HuH-7 (cell line): Measurements from ENCODE around the gene ABLIM2.

ENCODE experiments used
- DNase-seq: peaks from one replicate; pipeline ENCODE4 v3.0.0; 2011; ENCODE audit warnings: low spot score

ABLIM2 gene

DNA sequence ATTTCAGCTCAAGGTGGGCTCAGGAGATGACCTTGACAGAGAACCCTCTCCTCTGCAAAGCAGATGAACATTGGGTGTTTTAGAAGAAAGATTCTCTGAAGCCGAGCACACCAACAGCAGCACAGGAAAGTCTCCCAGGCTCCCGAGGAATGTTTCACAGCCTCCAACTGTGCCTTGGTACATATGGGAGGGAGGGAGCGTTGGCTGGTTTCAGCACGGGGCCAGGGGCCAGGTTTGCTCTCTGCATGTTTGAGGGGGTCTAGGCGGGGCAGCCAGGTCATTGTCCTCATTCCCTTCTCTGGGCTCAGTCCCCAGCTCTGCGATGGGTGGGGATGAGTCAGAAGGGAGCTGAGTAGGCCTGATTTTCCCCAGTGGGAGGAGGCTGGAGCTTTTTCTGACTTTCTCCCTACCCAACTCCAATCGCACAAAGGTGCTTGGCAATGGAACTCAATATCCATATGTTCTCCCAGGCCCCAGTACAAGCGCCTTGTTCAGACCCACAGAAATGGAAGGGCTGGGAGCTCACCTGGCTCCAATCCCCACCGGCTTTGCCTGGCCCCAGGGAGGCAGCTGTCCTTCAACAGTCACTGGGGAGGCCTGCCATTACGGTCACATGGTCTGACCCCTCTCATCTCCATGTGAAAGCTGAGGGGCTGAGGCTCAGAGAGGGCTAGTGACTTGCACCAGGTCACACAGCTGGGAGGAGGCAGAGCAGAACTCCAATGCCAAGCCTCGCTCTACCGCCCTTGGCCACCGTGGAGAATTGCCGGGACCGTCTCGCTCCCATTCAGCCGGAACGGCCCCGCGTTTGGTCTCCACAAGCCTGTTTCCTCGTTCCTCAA lies 110.6 kb downstream of the ABLIM2 start:
- no peak for DNase-seq

DNA sequence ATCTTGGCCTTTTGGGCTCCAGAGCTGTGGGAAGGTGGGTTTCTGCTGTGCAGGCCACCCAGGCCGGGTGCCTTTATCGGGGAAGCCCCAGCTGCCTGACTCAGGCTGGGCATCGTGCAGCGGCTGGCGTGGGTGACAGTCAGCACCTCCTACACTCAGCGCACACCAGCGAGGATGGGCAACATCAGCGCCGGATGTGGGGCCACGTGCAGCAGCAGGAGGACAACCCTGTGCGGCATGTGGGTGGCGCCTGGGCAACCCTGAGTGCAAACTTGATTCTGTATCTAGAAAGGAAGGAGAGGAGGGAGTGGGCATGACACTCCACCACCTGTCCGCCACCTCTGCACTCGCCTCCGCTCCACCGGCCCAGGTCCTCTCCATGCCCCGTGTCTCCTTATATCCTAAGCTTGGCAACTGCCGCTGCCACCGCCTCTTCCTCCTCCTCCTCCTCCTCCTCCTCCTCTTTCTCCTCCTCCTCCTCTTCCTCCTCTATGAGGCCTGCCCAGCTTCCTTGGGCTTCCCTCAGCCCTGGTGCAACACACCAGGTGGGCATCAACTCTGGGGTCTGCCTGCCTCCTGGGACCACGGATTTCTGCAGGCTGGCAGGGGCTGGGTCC lies 111.6 kb downstream of the ABLIM2 start:
- DNase-seq = no peak

DNA sequence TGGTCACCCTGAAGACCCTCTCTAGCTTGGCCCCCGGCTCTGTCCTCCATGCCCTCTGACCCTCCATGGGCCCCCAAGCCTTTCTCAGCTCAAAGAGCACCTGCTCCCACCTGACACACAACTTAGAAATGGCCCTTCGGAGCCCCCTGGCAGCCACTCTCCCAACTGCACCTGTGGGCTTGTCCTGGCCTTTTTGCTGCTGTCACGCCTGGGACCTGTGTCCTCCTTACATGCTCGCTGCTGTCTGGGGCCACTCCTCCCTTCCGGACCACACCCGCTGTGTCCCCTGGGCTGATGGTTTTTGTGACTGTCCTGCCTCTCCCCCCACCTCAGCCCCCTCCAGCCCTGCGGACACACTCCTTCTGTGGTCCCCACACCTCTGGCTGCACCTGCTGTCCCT lies 112.7 kb downstream of the ABLIM2 start:
- no peak for DNase-seq

DNA sequence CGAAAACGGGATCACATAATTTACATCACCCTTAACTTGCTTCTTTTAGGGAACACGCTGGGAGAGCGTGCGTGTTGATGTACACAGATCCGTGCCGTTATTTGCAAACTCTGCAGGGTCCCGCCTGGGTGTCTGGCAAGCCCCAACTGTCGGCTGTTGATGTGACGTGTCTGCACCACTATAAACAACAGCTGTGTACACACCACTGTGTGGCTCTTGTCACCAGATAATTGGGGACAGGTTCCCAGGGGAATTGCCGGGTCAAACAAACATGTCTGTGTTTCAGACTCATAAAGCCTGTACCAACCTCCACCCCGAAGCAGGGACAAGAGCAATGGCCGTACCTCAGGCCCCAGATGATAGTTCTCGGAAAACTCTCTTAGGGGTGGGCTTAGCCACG lies 113.9 kb downstream of the ABLIM2 start:
- DNase-seq = peak; percentile 52

DNA sequence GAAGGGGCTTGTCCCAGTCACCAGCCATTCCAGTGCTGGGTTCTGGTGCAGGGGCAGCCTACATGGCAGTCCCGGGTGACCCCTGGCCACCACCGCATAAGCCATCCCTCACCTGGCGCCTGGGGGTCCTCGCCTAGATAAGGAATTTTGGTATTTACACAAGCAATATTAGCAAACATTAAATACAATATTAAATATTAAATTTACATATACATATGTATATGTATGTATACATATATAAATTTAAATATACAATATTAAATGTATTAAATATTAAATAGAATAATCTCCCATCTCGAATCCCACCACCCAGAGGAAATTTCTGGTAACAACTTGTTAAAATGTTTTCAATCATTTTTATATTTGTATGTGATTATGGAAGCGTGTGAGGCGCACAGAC lies 114.4 kb downstream of the ABLIM2 start:
- no peak for DNase-seq

DNA sequence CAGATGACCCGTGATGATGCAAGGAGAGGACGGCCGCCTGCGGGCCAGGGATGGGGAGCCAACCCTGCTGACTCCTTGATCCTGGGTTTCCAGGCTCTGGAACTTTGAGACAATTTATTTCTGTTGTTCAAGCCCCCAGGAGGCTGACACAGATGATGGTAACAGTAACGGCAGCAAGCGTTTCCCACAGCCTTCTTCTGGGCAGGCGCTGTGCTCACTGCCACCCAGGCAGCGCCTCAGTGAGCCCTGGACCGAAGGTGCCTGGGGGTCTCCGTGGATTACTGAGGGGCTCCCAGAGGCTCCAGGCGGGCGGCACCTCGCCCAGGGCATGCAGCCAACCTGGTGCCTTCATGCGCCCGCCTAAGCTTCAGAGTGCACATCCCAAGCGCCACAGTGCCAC lies 115.0 kb downstream of the ABLIM2 start:
- no peak for DNase-seq

DNA sequence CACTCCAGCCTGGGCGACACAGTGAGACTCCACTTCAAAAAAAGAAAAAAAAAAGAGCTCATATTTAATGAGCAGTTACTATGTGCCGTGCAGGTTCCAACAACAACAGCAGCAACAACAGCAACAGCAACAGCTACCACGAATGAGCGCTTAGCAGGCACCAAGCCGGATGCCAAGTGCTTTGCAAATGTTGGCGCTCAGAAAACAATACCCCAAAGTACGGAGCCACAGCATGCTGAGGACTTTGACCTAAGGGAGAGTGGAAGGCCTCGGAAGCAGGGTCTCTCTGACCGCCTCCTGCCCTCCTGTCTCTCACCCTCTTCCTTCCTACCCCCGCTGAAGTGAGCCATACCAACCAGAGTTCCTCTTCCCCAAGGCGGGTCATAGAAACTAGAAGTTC lies 116.7 kb downstream of the ABLIM2 start:
- no peak for DNase-seq

DNA sequence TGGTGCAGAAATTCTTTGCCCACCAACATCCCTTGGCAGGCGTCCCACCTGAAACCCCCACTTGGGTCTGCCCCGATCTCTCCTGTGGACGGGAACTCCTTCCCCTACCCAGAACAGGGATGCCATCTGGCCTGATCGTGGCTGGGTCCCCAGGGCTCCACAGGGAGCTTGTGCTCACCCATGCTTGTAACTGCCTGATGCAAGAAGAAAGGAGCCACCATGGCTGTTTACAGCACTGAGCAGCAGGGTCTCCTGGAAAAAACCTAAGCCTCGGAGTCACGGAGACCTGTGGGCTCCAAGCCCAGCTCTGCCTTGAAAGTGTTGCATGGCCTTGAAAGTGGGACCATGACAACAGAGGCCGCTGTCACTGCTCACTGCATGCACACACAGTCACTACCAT lies 117.4 kb downstream of the ABLIM2 start:
- no peak for DNase-seq

DNA sequence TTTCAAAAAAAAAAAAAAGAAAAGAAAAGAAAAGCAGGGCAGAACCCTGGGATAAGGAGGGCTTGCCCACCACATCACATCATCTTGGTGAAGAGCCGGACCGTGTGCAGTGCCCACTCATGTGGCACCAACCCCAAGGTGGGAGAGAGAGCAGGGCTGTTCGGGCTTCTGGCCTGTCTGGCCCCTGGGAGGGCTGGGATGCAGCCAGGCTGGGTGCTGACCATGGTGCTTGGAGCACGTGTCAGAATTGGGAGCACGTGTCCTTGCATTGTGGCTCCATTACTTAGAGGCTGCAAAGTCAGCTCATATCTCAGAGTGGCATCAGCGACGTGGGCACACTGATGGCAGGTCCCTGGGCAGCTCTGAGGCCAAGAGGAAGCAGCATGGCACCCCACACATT lies 118.0 kb downstream of the ABLIM2 start:
- DNase-seq = no peak

DNA sequence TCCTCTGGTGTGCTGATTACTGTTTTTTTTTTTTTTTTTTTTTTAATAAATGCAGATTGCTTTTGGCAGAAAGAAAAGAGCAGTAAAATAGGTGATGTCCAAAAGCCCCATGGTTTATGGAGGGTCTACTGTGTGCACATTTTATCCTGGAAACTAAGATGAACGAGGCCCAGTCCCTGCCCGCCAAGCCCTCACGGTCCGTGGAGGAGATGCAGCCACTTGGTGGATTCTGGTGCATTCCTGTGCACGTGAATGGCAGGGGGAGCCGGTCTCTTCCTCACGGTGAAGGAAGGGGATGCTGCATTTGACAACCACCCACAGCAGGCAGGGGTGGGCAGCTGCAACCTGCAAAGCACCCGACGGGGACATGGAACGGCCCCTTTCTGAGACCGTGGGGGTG lies 118.8 kb downstream of the ABLIM2 start:
- DNase-seq = no peak

DNA sequence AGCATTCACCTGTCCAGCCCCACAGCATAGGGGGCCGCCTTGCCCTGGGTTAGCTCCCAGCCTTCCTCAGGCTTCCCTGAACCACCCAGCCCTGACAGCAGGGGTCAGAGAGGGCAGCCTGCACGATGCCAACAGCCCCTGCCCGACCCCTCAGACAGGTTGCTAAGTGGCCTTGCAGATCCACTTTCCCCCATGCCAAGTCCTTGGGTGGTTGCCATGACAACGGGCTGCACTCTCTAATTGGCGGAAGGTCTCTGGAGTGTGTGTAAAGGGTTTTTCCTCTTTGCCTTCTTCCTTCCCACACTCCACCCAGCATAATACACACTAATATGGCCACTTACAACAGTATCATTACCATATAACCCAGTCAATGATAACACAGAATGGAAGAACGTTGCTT lies 119.3 kb downstream of the ABLIM2 start:
- no peak for DNase-seq

DNA sequence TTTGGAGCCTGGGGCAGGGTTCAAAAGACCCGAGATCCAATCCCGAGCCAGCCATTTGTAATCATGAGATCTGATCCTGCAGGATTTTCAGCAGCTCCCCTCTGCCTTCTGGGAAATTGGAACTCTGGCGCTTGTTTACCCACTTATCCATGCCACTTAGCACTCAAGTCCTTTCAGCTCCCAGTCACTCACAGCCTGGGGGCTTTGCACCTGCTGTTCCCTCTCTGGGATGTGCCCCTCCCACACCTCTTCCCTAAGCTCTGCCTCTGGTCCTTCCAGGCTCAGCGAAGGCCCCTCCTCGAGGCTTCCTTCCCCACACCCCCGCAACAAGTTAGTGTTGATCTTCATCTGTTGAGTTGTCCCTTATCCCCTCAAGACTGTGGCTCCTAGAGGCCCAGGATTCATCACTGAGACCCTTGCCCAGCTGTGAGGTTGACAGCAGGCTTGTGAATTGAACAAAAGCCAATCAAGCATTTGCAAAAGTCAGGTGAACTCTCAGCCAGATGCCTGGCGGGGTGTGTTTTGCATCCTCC lies 119.8 kb downstream of the ABLIM2 start:
- no peak for DNase-seq

DNA sequence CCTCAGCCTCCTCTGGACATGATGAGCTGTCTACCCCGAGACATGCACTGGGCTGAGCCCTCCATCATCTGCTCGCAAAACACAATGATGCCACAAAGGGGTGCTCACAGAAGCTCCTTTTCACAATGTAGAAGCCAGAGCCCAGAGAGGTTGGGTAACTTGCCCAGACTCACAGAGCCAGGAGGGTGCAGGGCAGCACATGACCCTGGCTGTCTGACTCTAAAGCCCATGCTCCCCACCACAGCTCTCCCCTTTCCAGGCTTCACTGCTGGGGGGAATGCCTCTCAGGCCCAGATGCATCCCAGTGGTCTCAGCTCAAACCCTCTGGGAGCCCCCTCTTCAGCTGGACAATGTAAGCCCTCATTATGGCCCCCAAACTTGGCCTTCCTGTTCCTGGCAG lies 120.5 kb downstream of the ABLIM2 start:
- no peak for DNase-seq

DNA sequence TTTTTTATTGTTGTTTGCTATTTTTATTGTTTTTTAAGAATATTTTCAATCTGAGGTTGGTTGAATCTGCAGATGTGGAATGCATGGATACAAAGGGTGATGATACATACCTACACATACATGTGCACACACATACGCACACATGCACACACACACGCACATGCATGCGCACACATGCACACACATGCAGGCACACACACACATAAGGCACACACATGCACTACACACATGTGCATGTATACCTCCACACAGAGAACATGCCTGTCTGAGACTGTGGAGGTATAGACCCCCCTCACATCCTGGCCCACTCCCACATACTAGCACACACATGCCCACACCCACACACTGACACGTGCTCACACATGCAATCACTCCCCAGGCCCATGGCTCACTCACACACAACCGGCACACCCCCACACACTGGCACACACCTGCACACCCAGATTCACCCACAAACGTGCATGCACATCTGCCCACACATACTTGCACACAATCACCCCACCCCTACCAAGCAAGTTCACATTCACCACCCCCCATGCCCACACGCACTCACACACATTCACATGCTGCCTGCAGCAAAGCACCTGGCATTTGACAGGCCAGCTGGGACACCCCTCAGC lies 121.4 kb downstream of the ABLIM2 start:
- no peak for DNase-seq

DNA sequence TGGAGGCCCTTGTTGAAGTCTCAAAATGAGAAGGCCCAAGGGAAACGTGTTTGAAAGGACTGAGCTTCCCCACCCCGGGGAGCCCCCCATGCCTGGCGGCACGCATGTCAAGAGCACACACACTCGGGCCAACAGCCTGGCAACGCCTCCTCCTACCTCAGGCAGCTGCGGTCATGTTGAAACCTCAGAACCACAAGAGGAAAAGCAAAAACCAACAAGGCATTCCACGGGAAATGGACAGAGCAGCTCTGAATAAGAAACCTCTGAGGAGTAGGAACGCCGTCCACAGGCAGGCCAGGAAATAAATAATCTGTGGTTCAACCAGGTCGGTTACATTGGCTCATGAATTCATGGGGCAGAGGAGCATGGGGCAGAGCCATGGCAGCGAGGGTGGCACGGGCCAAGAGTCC lies 123.2 kb downstream of the ABLIM2 start:
- DNase-seq = no peak

DNA sequence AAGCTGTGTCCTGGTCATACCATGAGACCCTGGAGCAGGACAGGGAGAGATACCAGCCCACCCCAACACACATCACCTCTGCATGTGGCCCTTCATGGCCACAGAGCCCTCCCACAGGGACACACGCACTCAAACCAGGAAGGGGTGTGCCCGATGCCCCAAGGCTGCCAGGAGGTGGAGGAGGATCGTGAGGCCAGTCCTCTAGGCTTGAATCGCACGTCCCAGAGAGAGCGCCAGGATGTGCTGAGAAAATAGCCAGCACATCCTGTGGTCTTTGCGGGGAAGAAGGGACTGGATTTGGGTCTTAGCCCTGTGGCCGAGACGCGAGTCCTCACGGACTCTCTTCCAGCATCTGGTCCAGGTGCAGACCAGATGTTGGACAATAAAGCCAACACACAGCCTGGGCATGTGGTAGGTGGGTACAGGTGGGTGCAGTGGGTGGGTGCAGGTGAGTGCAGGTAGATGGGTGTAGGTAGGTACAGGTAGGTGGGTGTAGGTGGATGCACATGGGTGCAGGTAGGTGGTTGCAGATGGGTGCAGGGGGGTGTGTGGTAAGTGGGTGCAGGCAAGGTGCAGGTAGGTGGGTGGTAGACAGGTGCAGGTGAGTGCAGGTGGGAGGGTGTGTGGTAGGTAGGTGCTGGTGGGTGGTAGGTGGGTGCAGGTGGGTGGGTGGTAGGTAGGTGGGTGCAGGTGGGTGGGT lies 124.6 kb downstream of the ABLIM2 start:
- no peak for DNase-seq

DNA sequence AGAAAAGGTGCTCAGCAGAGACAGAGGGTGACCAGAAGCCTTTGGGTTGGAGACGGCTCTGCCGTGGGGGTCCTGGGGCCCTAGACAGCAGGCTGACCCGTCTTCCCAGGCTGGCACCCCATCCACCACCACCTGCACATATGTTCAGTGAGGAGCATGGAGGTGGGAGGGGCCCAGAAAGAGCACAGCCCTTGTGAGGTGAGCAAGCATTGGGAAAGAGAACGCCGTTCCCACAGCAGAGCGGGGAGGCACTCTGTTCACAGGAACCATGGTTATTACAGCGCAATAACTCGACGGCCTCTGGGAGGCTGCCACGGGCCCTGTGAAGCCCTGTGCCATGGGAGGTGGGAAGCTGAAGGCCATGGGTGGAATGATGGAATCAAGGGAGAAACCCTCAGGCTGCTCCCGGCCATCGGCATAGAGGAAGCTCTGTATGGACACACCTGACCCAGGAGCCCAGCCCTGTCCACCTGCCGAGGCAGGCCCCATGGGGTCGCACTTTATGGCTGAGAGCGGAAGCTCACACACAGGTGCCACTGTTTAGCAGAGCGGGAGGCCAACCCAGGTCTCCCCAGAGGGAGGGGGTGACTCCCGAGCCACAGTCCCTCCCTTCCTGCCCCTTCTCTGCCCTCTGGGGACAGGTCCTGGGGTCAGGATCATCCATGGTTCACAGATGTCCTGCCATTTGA lies 125.4 kb downstream of the ABLIM2 start:
- DNase-seq = peak; percentile 36

DNA sequence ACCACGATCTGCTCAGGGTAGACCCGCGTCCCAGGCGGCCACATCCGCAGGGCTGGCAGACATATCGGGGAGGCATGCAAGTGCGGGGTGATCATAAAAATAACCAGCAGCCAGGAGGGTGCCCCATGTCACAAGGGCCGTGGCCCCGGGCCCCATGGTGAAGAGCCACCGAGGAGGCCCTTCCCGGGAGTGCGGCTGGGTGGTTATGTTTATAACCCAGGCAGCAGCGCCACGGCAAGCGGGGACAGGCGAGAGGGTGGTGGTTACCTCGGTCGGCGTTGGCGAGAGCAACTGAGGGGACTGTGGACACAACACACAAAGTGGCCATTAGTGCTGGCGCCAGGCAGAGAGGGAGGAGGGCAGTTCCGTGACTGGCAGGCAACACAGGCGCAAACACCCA lies 126.2 kb downstream of the ABLIM2 start:
- DNase-seq = no peak

DNA sequence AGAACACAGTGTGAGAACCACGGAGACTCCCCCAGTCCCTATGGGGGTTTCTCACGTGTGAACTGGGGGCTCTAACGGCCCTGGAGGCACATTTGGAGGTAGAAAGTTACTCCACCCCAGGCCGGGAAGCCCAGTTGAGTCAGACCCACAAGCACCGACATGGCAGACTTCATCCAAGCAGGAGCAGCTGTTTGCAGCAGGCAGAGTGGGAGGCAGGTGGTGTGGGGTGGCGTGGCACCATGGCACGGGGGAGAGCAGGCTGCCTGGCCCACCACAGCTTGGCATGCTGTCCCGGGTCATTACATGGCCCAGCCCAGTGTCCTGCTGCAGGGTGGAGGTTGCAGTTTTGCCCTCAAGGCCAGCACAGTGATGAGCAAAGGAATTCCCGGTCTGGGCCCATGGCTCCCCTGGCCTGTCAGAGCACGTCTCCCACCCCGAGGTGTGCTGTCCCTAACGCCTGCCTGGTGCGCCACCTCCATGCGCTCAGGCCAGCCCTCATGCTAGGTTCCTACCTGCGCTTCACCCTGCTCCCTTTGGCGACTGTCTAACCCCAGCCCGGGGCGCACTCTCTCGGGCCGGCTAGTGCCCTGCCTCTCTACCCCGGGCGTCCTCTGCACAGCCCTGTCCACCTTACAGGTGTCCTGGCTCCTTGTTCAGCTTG lies 128.4 kb downstream of the ABLIM2 start:
- DNase-seq = no peak

DNA sequence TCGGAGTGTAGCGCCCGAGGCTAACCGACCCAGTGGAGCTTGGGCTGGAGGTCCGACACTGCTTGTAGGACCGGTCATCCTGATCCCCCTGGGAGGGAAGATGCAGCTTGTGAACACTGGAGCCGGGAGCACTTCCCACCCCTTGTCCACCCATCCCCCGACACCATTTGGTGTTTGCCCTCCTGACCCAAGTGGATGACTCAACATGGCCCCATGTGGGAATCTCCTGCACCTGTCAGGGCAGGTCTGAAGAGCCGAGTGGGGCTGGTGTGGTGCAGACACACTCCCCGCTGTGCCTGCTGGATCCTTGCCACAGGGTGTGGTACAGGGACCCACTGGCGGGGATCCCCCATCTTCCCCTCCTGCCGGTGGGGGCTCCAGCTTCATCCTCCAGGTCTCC lies 128.9 kb downstream of the ABLIM2 start:
- no peak for DNase-seq

DNA sequence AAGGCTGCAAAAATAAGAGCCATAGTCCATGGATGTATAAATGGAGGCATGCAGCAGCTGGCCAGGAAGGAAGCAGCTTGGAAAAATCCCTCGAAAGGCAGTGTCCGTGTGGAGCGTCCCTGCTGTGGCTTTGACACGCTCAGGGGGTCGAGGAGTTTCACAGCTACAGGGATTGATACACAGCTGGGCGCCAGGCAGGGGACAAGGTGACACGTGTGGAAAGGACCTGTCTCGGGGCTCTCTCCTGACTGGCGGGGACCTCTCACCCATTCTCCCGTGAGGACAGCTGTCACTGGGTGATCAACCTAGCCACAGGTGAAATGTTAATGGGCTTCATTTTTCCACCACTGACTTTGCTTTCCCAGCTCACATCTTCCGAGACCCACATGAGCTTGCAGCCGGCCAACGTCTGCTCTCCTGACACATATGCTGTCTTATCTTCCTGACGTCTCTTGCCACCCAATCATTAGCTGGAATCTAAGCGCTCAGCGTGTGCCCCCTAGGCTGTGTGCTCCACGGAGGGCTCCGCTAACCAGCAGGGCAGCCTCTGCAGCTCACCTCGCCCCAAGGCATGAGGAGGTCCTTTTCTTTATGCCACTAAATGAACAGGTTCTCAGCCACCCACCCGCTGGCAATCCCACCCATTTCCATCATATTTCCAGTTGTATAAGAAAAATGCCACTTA lies 129.6 kb downstream of the ABLIM2 start:
- no peak for DNase-seq
